ENCODE measurements around the gene SMC3. TPM values are rescaled to one million over a fixed set of nuclear protein-coding genes. Genes with fewer than 3 reads are reported as not detected.

Gene SMC3
- total RNA-seq (2016; rRNA removed; fragmentation: Illumina TruSeq; extraction: Trizol) (48.0 and 85.7 TPM in 2 replicates), polyA plus RNA-seq (2011; rRNA removed) (7.6 and 11.7 TPM in 2 replicates), polyA minus RNA-seq (2011; rRNA and poly(A)+ RNA removed; ENCODE audit: low replicate concordance) (4.0 and 7.2 TPM in 2 replicates), Bru-seq, nascent RNA (percentile 89 among the genes with signal in this experiment), BruChase-seq, experiment 1, labeled RNA remaining after a 6-hour chase (percentile 92 among the genes with signal in this experiment), BruChase-seq, experiment 2, labeled RNA remaining after a 2-hour chase (percentile 89 among the genes with signal in this experiment)
- 3.2 and 3.5 TPM in 2 replicates for total RNA-seq (2016; cell fraction: cytosol; rRNA removed; fragmentation: Illumina TruSeq; extraction: Trizol; ENCODE audit: low read depth)
- 46.4 and 83.6 TPM in 2 replicates for total RNA-seq (2016; cell fraction: insoluble cytoplasmic fraction; rRNA removed; fragmentation: Illumina TruSeq; extraction: Trizol)
- total RNA-seq (2016; cell fraction: membrane; rRNA removed; fragmentation: Illumina TruSeq; extraction: Trizol) = 7.5 and 8.5 TPM in 2 replicates
- total RNA-seq (2016; cell fraction: nucleus; rRNA removed; fragmentation: Illumina TruSeq; extraction: Trizol) = 37.1 and 40.3 TPM in 2 replicates
- 4.1 and 6.7 TPM in 2 replicates for polyA plus RNA-seq (2011; cell fraction: cytosol; rRNA removed)
- polyA plus RNA-seq (2011; cell fraction: nucleus; rRNA removed) = 5.1 and 6.5 TPM in 2 replicates
- polyA plus RNA-seq (2012) = 27.9 and 52.1 TPM in 2 replicates
- 0.59 and 0.88 TPM in 2 replicates for polyA plus RNA-seq (2016; cell fraction: cytosol; fragmentation: Illumina TruSeq; extraction: Trizol; ENCODE audit: low read depth)
- 68.8 and 70.8 TPM in 2 replicates for polyA plus RNA-seq (2016; cell fraction: insoluble cytoplasmic fraction; fragmentation: Illumina TruSeq; extraction: Trizol; ENCODE audit: low read depth)
- polyA plus RNA-seq (2016; cell fraction: membrane; fragmentation: Illumina TruSeq; extraction: Trizol; ENCODE audit: low read depth) = 1.4 and 1.9 TPM in 2 replicates
- 43.2 and 43.3 TPM in 2 replicates for polyA plus RNA-seq (2016; cell fraction: nucleus; fragmentation: Illumina TruSeq; extraction: Trizol; ENCODE audit: insufficient read depth, low read depth)
- 14.2 and 14.6 TPM in 2 replicates for polyA minus RNA-seq (2011; cell fraction: cytosol; rRNA and poly(A)+ RNA removed)
- polyA minus RNA-seq (2011; cell fraction: nucleus; rRNA and poly(A)+ RNA removed) = 16.0 and 18.0 TPM in 2 replicates
- long read RNA-seq, experiment 1, full-length matches to known transcripts = 1 of 55 reads
- long read RNA-seq, experiment 1, partial matches to known transcripts = 49 of 55 reads
- long read RNA-seq, experiment 1, other reads (novel, unspliced or antisense) = 5 of 55 reads
- long read RNA-seq, experiment 2, full-length matches to known transcripts = 8 of 26 reads
- long read RNA-seq, experiment 2, partial matches to known transcripts = 17 of 26 reads
- long read RNA-seq, experiment 2, other reads (novel, unspliced or antisense) = 1 of 26 reads

- BruUV-seq (replicated peaks) = no TSS peak
- CTCF ChIA-PET (ENCODE audit: low intra/inter-chr PET ratio, low total read pairs) = no interaction called here
- intact Hi-C loops (cut with micrococcal nuclease; ENCODE audit: unreplicated experiment) = loop anchor here (5.0 kb wide), 1 partner anchor 340 kb away; no protein-coding TSS in a partner anchor
- TF ChIP-seq RXRB (CRISPR knock-in tag; IDR thresholded peaks at IDR 0.05; ENCODE audit: borderline replicate concordance) (peak; percentile 6), PLRG1 (conservative IDR thresholded peaks at IDR 0.05) (no peak), MEIS2 (CRISPR knock-in tag; IDR thresholded peaks at IDR 0.05) (peak; percentile 57), ZNF709 (CRISPR knock-in tag; IDR thresholded peaks at IDR 0.05) (peak; percentile 30), MED1 (CRISPR knock-in tag; IDR thresholded peaks at IDR 0.05) (peak; percentile 68; the same call in 1 of the 2 replicates), ARNT (IDR thresholded peaks at IDR 0.05) (no peak), YY1 (IDR thresholded peaks at IDR 0.05; ENCODE audit: insufficient read depth, insufficient replicate concordance, low read depth, low read length) (peak; percentile 95), KAT7 (CRISPR knock-in tag; IDR thresholded peaks at IDR 0.05; ENCODE audit: borderline replicate concordance) (no peak), ZBTB14 (CRISPR knock-in tag; IDR thresholded peaks at IDR 0.05) (peak; percentile 40; the same call in 1 of the 2 replicates), FOXK2 (IDR thresholded peaks at IDR 0.05) (peak; percentile 97), RXRA (CRISPR knock-in tag; IDR thresholded peaks at IDR 0.05) (peak; percentile 67; the same call in 1 of the 2 replicates), SALL1 (CRISPR knock-in tag; IDR thresholded peaks at IDR 0.05) (peak; percentile 77), CENPT (CRISPR knock-in tag; IDR thresholded peaks at IDR 0.05; ENCODE audit: low read depth) (peak; percentile 88), CBX2 (IDR thresholded peaks at IDR 0.05; ENCODE audit: low read depth, low read length) (no peak), CBX2 (CRISPR knock-in tag; IDR thresholded peaks at IDR 0.05; ENCODE audit: low read depth) (no peak; the same call in 1 of the 2 replicates), ZNF33B (CRISPR knock-in tag; IDR thresholded peaks at IDR 0.05) (no peak), CHCHD3 (CRISPR knock-in tag; IDR thresholded peaks at IDR 0.05) (no peak), NR2F6 (IDR thresholded peaks at IDR 0.05) (0 out of 2 replicates have a peak, but pooled peaks have one; percentile 21), NR2F6 (CRISPR knock-in tag; IDR thresholded peaks at IDR 0.05) (peak; percentile 62), SRY (CRISPR knock-in tag; IDR thresholded peaks at IDR 0.05) (peak; percentile 68; the same call in 1 of the 2 replicates)
Observed at GRCh38 chr10:110567201-110568054, at the start of gene SMC3. TSS of gene SMC3 (plus strand) at chr10:110567695. CDS start at chr10:110567817, 122 bp downstream.

More at GRCh38 chr10:110567201-110568054, at the start of gene SMC3:
- in situ Hi-C loops (cut with HindIII; ENCODE audit: extremely low pct_ligation_motif_present, low pct_unique_long_range_greater_than_20kb) = no loop called here
- ATAC-seq (peak; percentile 87), FAIRE-seq (peak; percentile 92), DNase-seq (ENCODE audit: low spot score) (peak; percentile 94)
- H3K36me3 ChIP-seq (replicated peaks in 1 of 2; ENCODE audit: control insufficient read depth in 1 of 2, insufficient read depth in 2 of 2, low read length in 2 of 2) = peaks cover 0 to 4% of the 10 kb centered on the region in 2 experiments; a peak in 3 of 5 replicates
- H4K20me1 ChIP-seq (ENCODE audit: insufficient read depth, low read length) = peaks cover 18% of the 10 kb centered on the region; the same call in 1 of the 2 replicates
- POLR2A ChIA-PET = interaction anchor here (1.4 kb wide), 1 partner anchor 264 kb away, joined by 3 read pairs; no protein-coding TSS in a partner anchor
- WGBS (ENCODE audit: low lambda C conversion rate) = 3% methylated on average over 24 of the region's 64 CpGs
- peak within 1 kb of the TSS; percentile 82 for H2AFZ ChIP-seq (ENCODE audit: low read length)
- H3K4me3 ChIP-seq (replicated peaks in 1 of 3; ENCODE audit: insufficient read depth in 1 of 3, low read depth in 2 of 3, low read length in 3 of 3) = peak within 1 kb of the TSS; percentile 84 to 93 (median 84)
- H3K27me3 ChIP-seq (ENCODE audit: control insufficient read depth in 1 of 2, insufficient read depth in 2 of 2, low read length in 2 of 2) = peaks cover under 1 to 10% of the 10 kb centered on the region in 2 experiments; a peak in 2 of 5 replicates
- peak within 1 kb of the TSS; percentile 93 for H3K27ac ChIP-seq (ENCODE audit: extremely low read length, insufficient read depth, low read length)
- no peaks in the 10 kb centered on the region for H3K9me3 ChIP-seq (ENCODE audit: low read length)
- H3K4me2 ChIP-seq (ENCODE audit: low read depth, low read length) = peak within 1 kb of the TSS; percentile 85
- H3K4me1 ChIP-seq (ENCODE audit: insufficient read depth, low read length) = peaks cover 43% of the 10 kb centered on the region
- peaks cover 50% of the 10 kb centered on the region for H3K79me2 ChIP-seq (ENCODE audit: insufficient read depth, low read length)
- peak within 1 kb of the TSS; percentile 96 for H3K9ac ChIP-seq (ENCODE audit: insufficient read depth, low read depth, low read length)
